ENCODE results near the gene EFNA4.

The EFNA4 gene

DNA sequence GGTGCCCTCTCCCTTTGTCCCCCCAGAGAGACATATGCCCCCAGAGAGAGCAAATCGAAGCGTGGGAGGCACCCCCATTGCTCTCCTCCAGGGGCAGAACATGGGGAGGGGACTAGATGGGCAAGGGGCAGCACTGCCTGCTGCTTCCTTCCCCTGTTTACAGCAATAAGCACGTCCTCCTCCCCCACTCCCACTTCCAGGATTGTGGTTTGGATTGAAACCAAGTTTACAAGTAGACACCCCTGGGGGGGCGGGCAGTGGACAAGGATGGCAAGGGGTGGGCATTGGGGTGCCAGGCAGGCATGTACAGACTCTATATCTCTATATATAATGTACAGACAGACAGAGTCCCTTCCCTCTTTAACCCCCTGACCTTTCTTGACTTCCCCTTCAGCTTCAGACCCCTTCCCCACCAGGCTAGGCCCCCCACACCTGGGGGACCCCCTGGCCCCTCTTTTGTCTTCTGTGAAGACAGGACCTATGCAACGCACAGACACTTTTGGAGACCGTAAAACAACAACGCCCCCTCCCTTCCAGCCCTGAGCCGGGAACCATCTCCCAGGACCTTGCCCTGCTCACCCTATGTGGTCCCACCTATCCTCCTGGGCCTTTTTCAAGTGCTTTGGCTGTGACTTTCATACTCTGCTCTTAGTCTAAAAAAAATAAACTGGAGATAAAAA lies 23.5 kb downstream of the EFNA4 start:
- DNase-seq = no peak
- peaks cover 36% of the 10 kb centered on the region for H3K4me1 ChIP-seq (ENCODE audit: control insufficient read depth, insufficient read depth, low read length, poor library complexity, severe bottlenecking)
- no peaks in the 10 kb centered on the region for H3K36me3 ChIP-seq (ENCODE audit: control insufficient read depth, insufficient read depth, low read length)
- H3K27ac ChIP-seq (ENCODE audit: insufficient read depth, low read length, poor library complexity, severe bottlenecking) = no peak overlapping the region
- H3K9me3 ChIP-seq (ENCODE audit: control insufficient read depth, low read length) = no peaks in the 10 kb centered on the region
- peaks cover 22% of the 10 kb centered on the region for H3K27me3 ChIP-seq (replicated peaks; ENCODE audit: control insufficient read depth, insufficient read depth, low read length, poor library complexity, severe bottlenecking)
- H3K4me3 ChIP-seq (ENCODE audit: insufficient read depth, low read depth, low read length, poor library complexity, severe bottlenecking) = no peak overlapping the region

DNA sequence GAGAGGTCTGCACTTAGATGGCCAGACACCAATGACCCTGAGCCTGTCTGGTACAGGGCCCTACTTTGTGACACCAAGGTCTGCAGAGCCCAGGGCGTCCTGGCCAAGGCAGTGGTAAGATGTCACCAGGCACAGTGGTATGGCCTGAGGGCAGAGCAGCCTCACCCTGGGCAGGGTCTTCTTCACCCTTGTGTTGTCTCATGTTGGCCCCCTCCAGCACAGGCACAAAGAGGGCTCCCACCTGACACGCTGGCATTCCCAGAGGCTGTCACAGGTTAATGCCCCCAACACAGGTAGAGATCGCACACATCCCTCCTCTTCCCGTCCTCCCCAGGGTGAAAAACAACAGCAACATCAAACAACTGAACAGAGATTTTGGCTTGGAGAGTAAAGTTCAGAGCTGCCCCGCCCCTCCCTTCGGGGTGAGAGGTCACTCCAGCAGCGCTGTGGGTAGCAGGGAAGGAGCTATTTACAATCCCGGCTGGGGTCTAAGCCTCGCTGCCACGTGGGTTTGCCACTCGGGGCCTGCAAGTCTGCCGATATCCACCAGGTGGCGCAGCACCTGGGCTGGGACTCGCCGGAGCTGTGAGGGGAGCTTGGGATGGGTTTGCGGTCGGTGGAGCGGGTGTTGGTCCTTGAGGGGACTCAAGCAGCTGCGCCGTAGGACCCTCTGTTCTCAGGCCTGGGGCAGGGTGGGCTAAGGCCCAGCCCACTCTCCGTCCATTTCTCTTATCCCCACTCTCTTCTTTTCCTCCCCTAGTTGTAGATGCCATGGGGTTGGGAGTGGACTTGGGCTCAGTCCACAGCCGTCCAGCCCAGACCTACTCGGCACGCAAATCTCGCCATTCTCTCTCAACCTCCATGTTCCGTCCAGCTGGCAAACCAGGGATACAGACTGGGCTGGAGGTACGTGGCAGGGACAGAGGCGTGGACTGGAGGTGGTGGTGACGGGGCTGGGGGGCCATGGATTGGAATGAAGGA lies 27.8 kb downstream of the EFNA4 start:
- no peak overlapping the region for H3K27ac ChIP-seq (ENCODE audit: insufficient read depth, low read length, poor library complexity, severe bottlenecking)
- no peaks in the 10 kb centered on the region for H3K36me3 ChIP-seq (ENCODE audit: control insufficient read depth, insufficient read depth, low read length)
- peak; percentile 52 to 73 (median 69) for DNase-seq
- no peaks in the 10 kb centered on the region for H3K9me3 ChIP-seq (ENCODE audit: control insufficient read depth, low read length)
- no peaks in the 10 kb centered on the region for H3K27me3 ChIP-seq (replicated peaks; ENCODE audit: control insufficient read depth, insufficient read depth, low read length, poor library complexity, severe bottlenecking)
- H3K4me1 ChIP-seq (ENCODE audit: control insufficient read depth, insufficient read depth, low read length, poor library complexity, severe bottlenecking) = peaks cover 5% of the 10 kb centered on the region
- H3K4me3 ChIP-seq (ENCODE audit: insufficient read depth, low read depth, low read length, poor library complexity, severe bottlenecking) = no peak overlapping the region

DNA sequence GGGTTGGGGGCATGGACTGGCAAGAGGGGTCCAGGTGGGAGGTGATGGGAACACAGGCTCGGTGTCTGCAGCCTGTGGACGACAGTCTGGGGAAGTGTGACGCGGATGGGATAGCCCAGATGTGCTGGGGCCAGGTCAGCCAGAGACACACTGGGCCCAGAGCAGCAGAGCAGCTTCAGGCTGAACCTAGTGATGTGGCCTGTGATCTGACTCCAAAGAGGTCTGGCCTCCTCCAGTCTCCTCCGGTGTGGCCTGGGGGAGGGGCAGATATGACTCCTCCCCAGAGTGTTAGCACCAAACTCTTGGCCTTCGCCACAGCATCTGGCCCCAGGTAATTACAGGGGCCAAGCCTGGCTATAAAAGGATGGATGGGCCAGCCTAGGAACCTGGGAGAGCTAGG lies 28.6 kb downstream of the EFNA4 start:
- DNase-seq = no peak
- no peaks in the 10 kb centered on the region for H3K9me3 ChIP-seq (ENCODE audit: control insufficient read depth, low read length)
- peaks cover 4% of the 10 kb centered on the region for H3K4me1 ChIP-seq (ENCODE audit: control insufficient read depth, insufficient read depth, low read length, poor library complexity, severe bottlenecking)
- no peaks in the 10 kb centered on the region for H3K36me3 ChIP-seq (ENCODE audit: control insufficient read depth, insufficient read depth, low read length)
- no peaks in the 10 kb centered on the region for H3K27me3 ChIP-seq (replicated peaks; ENCODE audit: control insufficient read depth, insufficient read depth, low read length, poor library complexity, severe bottlenecking)
- no peak overlapping the region for H3K4me3 ChIP-seq (ENCODE audit: insufficient read depth, low read depth, low read length, poor library complexity, severe bottlenecking)
- no peak overlapping the region for H3K27ac ChIP-seq (ENCODE audit: insufficient read depth, low read length, poor library complexity, severe bottlenecking)

DNA sequence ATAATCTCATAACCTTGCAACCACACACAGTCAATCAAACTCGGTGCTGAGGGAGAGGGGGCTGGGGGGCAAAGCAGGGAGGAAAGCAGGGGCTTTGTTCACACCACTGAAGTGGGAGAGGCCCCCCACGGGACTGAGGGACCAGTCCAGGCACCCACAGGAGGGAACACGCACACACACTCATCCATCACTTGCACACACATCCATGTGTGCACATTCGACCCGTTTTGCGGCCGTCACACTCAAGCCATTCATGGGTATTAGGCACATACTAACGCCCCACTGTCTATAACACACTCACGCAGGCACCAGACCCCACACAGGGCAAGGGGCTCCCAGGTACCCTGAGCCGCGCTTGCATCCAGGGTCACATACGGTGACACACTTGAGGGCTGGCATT lies 29.1 kb downstream of the EFNA4 start:
- Histone ChIP-seq H3K36me3 (ENCODE audit: control insufficient read depth, insufficient read depth, low read length) (no peaks in the 10 kb centered on the region), H3K4me3 (ENCODE audit: insufficient read depth, low read depth, low read length, poor library complexity, severe bottlenecking) (no peak overlapping the region), H3K27me3 (replicated peaks; ENCODE audit: control insufficient read depth, insufficient read depth, low read length, poor library complexity, severe bottlenecking) (no peaks in the 10 kb centered on the region), H3K27ac (ENCODE audit: insufficient read depth, low read length, poor library complexity, severe bottlenecking) (no peak overlapping the region), H3K9me3 (ENCODE audit: control insufficient read depth, low read length) (no peaks in the 10 kb centered on the region), H3K4me1 (ENCODE audit: control insufficient read depth, insufficient read depth, low read length, poor library complexity, severe bottlenecking) (peaks cover 4% of the 10 kb centered on the region)
- DNase-seq = no peak

DNA sequence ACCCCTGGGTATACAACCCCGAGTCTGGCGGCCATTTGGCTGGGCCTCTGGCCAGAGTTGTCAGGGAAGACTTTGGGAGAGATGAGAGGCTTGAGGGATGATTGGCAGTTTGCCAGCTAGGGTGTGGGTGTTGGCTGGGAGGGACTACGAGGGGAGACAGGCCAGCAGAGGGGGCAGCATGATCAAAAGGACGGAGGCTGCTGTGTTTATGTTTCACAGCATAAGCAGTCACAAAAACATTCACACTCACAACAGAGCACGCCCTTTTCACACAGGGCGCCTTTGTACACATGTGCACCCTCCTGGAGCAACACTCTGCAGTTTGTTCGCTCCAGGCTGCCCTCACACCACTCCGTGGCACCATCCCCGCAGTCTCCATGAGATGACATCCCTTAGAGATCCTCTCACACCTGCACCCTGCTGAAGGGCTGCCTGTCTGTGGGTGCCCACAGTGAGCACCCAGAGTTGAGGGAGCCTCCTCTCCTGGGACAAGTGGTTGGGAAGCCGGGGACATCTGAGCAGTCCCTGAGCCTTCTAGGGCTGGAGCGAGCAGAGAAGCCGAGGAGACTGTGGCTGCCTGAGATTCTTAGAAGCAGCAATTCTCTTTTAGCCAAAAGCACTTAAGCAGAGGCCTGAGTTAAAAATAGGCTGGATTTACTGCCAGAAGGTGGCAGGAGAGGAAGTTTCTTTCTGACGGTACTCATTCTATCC lies 30.5 kb downstream of the EFNA4 start:
- Histone ChIP-seq H3K4me3 (ENCODE audit: insufficient read depth, low read depth, low read length, poor library complexity, severe bottlenecking) (no peak overlapping the region), H3K27ac (ENCODE audit: insufficient read depth, low read length, poor library complexity, severe bottlenecking) (no peak overlapping the region), H3K9me3 (ENCODE audit: control insufficient read depth, low read length) (no peaks in the 10 kb centered on the region), H3K36me3 (ENCODE audit: control insufficient read depth, insufficient read depth, low read length) (no peaks in the 10 kb centered on the region), H3K27me3 (replicated peaks; ENCODE audit: control insufficient read depth, insufficient read depth, low read length, poor library complexity, severe bottlenecking) (no peaks in the 10 kb centered on the region), H3K4me1 (ENCODE audit: control insufficient read depth, insufficient read depth, low read length, poor library complexity, severe bottlenecking) (peaks cover 4% of the 10 kb centered on the region)
- no peak for DNase-seq

DNA sequence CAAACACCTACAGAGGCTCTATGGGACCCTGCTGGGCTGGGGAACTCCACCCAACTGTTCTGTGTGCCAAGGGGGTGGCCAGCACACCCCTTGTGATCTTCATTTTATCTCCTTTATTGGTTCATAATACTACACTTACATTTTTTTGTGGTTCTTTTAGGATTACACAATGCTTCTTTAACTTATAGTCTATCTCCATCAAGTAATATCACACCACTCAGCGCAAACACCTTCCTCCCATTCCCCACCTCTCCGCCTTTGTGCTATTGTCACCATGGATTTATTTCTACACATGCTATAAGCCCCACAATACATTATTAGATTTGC lies 31.0 kb downstream of the EFNA4 start:
- H3K27ac ChIP-seq (ENCODE audit: insufficient read depth, low read length, poor library complexity, severe bottlenecking) = no peak overlapping the region
- no peaks in the 10 kb centered on the region for H3K36me3 ChIP-seq (ENCODE audit: control insufficient read depth, insufficient read depth, low read length)
- no peak for DNase-seq
- H3K27me3 ChIP-seq (replicated peaks; ENCODE audit: control insufficient read depth, insufficient read depth, low read length, poor library complexity, severe bottlenecking) = no peaks in the 10 kb centered on the region
- no peak overlapping the region for H3K4me3 ChIP-seq (ENCODE audit: insufficient read depth, low read depth, low read length, poor library complexity, severe bottlenecking)
- H3K9me3 ChIP-seq (ENCODE audit: control insufficient read depth, low read length) = no peaks in the 10 kb centered on the region
- peaks cover 4% of the 10 kb centered on the region for H3K4me1 ChIP-seq (ENCODE audit: control insufficient read depth, insufficient read depth, low read length, poor library complexity, severe bottlenecking)

DNA sequence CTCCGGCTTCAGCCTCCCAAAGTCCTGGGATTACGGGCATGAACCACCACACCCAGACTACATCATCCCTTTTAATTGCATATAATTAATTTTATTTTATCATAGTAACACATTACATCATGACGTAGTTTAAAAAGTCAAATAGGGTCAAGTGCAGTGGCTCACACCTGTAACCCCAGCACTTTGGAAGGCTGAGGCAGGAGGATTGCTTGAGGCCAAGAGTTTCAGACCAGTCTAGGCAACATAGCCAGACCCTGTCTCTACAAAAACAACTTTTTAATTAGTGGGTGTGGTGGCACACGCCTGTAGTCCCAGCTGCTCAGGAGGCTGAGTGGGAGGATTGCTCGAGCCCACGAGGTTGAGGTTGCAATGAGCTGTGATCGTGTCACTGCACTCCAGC lies 35.8 kb downstream of the EFNA4 start:
- Histone ChIP-seq H3K36me3 (ENCODE audit: control insufficient read depth, insufficient read depth, low read length) (no peaks in the 10 kb centered on the region), H3K27ac (ENCODE audit: insufficient read depth, low read length, poor library complexity, severe bottlenecking) (no peak overlapping the region), H3K27me3 (replicated peaks; ENCODE audit: control insufficient read depth, insufficient read depth, low read length, poor library complexity, severe bottlenecking) (no peaks in the 10 kb centered on the region), H3K9me3 (ENCODE audit: control insufficient read depth, low read length) (no peaks in the 10 kb centered on the region), H3K4me1 (ENCODE audit: control insufficient read depth, insufficient read depth, low read length, poor library complexity, severe bottlenecking) (no peaks in the 10 kb centered on the region), H3K4me3 (ENCODE audit: insufficient read depth, low read depth, low read length, poor library complexity, severe bottlenecking) (no peak overlapping the region)
- no peak for DNase-seq

DNA sequence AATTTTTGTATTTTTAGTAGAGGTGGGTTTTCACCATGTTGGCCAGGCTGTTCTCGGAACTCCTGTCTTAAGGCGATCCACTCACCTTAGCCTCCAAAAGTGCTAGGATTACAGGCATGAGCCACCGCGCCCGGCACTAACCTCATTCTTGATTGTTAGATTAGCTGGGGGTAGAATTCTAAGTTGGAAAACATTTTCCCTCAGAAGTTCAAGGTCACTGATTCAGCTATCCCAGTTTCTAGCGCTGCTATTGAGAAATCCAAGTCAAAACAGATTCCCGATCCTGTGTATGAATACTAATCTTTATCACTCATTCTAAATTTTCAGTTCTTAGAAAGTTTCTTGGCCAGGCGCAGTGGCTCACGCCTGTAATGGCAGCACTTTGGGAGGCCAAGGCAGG lies 39.8 kb downstream of the EFNA4 start:
- no peaks in the 10 kb centered on the region for H3K9me3 ChIP-seq (ENCODE audit: control insufficient read depth, low read length)

DNA sequence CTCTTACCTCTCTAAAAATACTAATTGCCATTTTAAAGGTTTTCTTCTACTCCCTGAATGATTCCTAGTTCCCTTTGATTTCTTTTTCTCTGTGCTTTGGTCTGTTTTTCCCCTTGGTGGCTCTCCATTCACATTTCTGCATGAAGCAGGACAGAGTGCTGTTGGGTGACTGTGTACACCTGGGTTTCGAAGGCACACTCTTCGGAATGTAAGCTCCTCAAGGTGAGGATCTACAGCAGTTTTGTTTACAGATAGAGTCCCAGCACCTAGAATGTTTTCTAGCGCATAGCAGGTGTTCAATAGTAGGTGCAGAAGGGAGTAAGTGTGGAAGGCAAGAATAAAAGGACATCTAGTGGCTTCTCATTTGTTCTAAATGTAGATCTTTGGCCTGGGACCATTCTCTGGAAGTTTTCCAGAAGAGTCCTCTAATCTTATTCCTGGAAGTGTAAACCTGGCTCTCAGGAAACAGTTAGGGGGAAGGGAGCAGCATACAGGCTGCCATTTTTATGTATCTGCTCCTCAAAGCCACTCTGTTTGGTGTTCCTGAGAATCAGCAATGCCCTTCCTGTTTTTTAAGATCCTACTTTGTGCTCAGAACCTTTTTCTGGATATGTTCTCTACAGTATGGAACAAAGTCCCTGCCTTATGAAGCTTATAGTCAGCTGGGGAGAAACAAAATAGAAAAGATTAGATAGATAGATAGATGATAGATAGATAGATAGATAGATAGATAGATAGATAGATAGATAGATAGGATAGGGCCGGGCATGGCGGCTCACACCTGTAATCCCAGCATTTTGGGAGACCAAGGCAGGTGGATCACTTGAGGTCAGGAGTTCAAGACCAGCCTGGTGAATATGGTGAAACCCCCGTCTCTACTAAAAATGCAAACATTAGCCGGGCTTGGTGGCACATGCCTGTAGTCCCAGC lies 41.3 kb downstream of the EFNA4 start:
- Histone ChIP-seq H3K4me3 (ENCODE audit: insufficient read depth, low read depth, low read length, poor library complexity, severe bottlenecking) (no peak overlapping the region), H3K36me3 (ENCODE audit: control insufficient read depth, insufficient read depth, low read length) (no peaks in the 10 kb centered on the region), H3K27me3 (replicated peaks; ENCODE audit: control insufficient read depth, insufficient read depth, low read length, poor library complexity, severe bottlenecking) (no peaks in the 10 kb centered on the region), H3K4me1 (ENCODE audit: control insufficient read depth, insufficient read depth, low read length, poor library complexity, severe bottlenecking) (no peaks in the 10 kb centered on the region), H3K9me3 (ENCODE audit: control insufficient read depth, low read length) (no peaks in the 10 kb centered on the region), H3K27ac (ENCODE audit: insufficient read depth, low read length, poor library complexity, severe bottlenecking) (no peak overlapping the region)
- DNase-seq = no peak

More for the DNA sequence above, 39.8 kb downstream of the EFNA4 start:
- Histone ChIP-seq H3K27me3 (replicated peaks; ENCODE audit: control insufficient read depth, insufficient read depth, low read length, poor library complexity, severe bottlenecking) (no peaks in the 10 kb centered on the region), H3K27ac (ENCODE audit: insufficient read depth, low read length, poor library complexity, severe bottlenecking) (no peak overlapping the region), H3K4me1 (ENCODE audit: control insufficient read depth, insufficient read depth, low read length, poor library complexity, severe bottlenecking) (no peaks in the 10 kb centered on the region), H3K36me3 (ENCODE audit: control insufficient read depth, insufficient read depth, low read length) (no peaks in the 10 kb centered on the region), H3K4me3 (ENCODE audit: insufficient read depth, low read depth, low read length, poor library complexity, severe bottlenecking) (no peak overlapping the region)
- DNase-seq = no peak

Data from effector memory CD4-positive, alpha-beta T cell (primary cell).